SH-SY5Y (cell line): ENCODE results near the gene CDC37.

Experiments used
- GATA2 ChIP-seq: IDR thresholded peaks from 2 replicates; pipeline ENCODE4 v1.6.1; 2011; ENCODE audit warnings: mild to moderate bottlenecking, low read depth, low read length
- GATA3 ChIP-seq: IDR thresholded peaks from 2 replicates; pipeline ENCODE4 v1.6.1; 2011; ENCODE audit warnings: low read depth, mild to moderate bottlenecking, low read length, moderate library complexity

The CDC37 gene

GRCh38 chr19:10412257-10412977 is 9.1 kb upstream of the CDC37 start:
- no peak for TF ChIP-seq GATA2
- no peak for TF ChIP-seq GATA3

DNA sequence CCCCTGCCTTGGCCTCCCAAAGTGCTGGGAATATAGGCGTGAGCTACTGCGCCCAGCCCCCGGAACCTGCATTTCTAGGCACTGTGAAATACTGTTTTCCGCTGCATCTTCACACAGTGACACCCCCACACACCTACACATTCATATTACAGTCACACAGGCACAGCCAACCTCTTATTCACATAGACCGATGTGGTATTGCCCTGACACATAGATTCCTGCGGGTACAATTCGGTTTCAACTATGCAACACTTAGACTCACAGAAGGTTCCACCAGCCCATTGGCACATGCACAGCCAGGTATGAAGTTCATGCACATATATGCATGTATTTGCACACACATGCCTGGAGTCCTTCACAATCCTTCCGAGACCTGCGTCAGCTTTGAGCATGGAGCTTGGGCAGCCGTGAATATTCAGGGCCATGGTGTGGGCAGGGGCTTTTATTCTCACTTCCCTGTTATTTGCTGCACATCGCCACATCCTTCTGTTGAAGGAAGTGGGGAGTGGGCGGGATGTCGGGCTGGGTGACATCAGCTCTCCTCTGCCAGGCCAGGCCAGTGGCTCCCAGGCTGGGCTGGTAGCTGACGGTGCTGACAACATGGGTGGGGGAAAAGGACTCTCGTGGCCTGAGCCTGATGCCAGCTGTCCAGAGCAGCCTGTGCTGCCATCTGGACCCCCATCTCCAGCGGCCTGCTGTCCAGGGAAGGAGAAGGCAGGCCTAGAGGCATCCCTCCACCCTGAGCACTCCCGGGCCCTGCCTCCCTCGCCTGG is 5.4 kb upstream of the CDC37 start:
- TF ChIP-seq GATA3 (no peak), GATA2 (no peak)

DNA sequence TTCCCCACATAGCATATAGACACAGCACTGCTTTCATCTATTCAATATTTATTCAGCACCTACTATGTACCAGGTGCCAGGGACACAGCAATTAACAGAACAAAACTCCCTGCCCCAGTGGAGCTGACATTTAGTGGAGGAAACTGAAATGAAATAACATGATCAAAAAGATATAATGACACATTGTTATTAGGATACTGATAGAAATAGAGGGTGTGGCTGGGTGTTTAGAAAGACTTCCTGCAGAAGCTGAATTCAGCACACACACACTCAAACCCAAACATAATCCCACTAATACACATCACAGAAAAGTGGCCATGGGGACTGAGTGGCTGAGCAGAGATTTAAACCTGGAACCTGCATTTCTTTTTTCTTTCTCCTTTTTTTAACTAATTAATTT is 3.8 kb upstream of the CDC37 start:
- TF ChIP-seq GATA2 = no peak
- no peak for TF ChIP-seq GATA3

DNA sequence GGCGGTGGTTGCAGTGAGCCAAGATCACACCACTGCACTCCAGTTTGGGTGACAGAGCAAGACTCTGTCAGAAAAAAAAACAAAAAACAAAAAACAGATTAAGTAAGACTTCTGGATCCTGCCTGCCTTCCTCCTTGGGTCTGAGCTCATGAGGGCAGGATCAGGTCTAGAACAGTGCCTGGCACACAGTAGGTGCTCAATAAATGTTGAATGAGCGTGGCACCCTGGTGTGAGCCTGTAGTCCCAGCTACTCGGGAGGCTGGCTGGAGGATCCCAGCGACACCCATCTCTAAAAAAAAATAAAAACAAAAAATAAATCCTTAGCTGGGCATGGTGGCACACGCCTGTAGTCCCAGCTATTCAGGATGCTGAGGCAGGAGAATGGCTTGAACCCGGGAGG is 2.8 kb upstream of the CDC37 start:
- TF ChIP-seq GATA3 (no peak), GATA2 (no peak)

DNA sequence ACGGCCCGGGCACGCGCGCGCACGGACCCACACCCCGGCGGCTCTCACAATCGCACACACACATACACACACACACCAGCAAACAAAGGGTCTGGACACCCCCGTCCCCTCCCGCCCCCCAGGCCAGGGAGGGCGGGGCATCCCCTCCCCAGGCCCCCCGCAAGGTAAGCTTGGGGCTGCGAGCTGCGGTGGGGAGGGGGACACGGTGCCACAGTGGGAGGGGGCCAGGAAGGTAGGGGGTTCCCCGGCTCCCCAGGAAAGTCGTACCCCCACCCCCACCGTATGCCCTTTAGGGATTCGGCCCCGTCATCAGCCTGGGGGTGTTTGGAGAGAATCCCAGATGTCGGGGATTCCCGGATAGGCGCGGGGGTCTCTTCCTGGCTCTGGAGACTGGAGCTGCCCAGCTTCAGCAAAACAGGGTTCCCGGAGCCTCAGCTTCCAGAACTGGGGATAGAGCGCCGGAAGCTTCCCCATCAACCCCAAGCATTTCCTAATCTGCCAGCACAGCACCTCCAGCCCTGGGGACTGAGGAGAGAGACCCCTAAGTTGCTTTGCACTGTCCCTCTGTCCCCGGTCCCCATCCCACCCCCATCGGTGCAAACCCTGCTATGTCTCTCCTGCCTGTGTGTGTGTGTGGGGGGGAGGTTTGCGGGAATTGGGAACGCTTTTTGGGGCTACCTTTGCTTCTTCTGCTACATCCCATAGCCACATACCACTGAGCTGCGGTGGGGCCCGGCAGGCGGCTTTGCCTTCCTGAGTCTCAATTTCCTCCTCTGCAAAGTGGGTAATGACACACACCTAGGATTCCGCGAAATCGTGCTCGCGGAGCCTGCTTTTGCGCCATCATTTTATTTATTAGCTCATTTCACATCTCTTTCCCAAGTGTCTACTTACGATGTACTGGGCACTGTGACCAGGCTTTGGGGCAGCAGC is 1.8 kb upstream of the CDC37 start:
- TF ChIP-seq GATA3 (no peak), GATA2 (no peak)

DNA sequence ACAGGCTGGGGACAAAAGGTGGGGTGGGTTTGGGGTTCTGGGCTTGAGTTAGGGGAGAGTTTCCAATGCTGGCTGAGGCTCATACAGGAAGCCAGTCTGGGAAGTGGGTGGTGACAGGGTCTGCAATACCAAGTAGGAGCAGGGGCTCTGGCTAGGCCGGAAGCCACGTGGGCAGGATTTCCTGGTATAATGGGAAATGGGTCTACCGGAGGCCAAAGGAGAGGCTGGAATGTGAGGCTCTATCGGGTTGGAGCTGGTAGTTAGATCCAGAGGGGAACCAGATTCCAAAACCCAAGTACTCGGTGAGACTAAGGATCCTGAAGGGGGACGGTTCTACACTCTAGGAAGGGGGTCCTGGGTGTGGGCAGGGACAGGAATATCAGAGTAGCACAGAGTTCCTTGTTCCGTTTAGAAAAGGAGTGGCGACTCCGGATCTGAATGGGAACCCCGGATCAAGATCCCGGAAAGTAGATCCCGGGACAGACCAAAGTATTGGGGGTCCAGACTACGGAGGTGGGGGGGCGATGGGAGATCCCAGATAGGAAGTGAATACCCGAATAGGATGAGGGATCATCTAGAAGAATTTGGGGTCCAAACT is 802 bp downstream of the CDC37 start:
- no peak for TF ChIP-seq GATA2
- TF ChIP-seq GATA3 = no peak

DNA sequence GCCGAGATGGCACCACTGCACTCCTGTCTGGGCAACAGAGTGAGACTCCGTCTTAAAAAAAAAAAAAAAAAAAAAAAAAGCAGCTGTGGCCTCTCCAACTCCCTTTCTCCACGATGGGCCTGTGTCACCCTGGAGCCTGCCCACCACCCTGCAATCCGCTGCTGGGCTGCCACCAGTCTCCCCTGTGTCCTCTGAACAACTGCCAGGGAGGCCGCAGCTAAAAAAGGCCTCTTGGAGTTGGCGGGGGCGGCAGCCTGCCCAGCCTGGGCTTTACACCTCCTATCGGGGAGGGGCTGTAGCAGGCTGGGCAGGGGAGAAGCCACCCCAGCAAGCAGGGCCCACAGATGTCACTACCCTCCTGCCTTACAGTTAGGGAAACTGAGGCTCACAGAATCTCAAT is 3.5 kb downstream of the CDC37 start:
- no peak for TF ChIP-seq GATA3
- TF ChIP-seq GATA2 = no peak

DNA sequence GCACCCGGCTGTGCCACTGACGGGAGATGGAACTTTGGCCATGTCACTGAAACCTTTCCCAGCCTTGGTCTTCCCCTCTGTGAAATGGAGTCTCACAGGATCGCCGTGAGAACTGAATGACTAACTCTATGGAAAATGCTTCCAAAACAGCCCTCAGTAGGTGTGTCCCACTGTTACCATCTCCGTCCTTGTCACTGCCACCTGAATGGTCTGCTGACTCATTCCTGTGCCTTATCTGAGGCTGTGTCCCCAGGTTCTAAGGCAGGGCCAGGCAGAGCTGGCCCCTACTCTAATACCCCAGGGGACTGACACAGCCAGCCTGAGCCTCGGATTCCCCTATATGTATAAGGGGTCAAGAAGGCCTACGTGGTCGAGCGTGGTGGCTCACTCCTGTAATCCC is 4.5 kb downstream of the CDC37 start:
- TF ChIP-seq GATA2 (no peak), GATA3 (no peak)

GRCh38 chr19:10395917-10396316 is 7.4 kb downstream of the CDC37 start:
- TF ChIP-seq GATA3 = no peak
- no peak for TF ChIP-seq GATA2

DNA sequence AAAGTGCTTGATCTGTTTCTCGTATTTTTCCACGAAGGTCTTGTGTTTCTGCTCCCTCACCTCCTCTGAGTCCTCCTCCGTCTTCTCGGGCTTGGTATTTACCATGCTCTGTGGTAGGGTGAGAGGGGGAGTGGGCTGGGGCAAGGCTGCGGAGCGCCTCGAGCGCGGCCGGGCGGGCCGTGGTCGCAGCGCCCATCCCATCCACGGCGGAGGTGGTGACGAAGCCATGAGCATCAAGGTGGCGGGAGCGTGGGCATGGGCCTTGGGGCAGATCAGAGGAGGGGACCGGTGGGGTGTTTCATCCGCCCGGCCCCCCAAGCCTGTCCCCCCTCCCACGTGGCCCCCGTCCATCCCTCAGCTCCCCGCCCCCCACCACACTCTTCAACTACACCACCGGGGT is 7.9 kb downstream of the CDC37 start:
- TF ChIP-seq GATA2 (no peak), GATA3 (no peak)

DNA sequence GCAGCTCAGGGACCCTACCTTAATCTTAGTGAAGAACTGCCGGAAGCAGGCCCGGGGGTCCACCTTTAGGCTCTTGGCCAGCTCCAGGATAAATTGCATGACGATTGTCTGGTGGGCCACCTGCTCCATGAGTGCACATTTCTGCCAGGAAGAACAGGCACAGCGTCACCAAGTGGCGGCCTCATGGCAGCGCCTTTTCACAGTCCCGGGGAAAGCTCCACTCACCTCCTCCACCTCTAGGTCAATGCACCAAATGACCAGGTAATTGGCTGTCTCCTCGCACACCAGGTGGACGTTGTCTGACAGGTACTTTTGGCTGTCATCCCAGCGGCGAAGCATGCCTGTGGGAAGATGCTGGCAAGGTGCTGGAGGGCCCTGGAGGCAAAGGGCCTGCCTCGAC is 8.3 kb downstream of the CDC37 start:
- TF ChIP-seq GATA2 (no peak), GATA3 (no peak)

GRCh38 chr19:10393137-10393536 is 10.2 kb downstream of the CDC37 start:
- TF ChIP-seq GATA2 (no peak), GATA3 (no peak)

GRCh38 chr19:10392120-10392519 is 11.2 kb downstream of the CDC37 start:
- TF ChIP-seq GATA3 = no peak
